ENCODE results near the gene DPP6.

DPP6 gene

GRCh38 chr7:154686305-154686704, 634.1 kb downstream of the DPP6 start:
- no peak for TF ChIP-seq FOXP2 (optimal IDR thresholded peaks at IDR 0.05; ENCODE audit: control extremely low read depth, extremely low read length, insufficient read depth)
- TF ChIP-seq POLR2AphosphoS5 (IDR thresholded peaks at IDR 0.05; ENCODE audit: borderline replicate concordance, low read depth, low read length) = no peak
- TF ChIP-seq EZH2 (IDR thresholded peaks at IDR 0.05) = no peak
- H3K4me3 ChIP-seq = no peak overlapping the region

DNA sequence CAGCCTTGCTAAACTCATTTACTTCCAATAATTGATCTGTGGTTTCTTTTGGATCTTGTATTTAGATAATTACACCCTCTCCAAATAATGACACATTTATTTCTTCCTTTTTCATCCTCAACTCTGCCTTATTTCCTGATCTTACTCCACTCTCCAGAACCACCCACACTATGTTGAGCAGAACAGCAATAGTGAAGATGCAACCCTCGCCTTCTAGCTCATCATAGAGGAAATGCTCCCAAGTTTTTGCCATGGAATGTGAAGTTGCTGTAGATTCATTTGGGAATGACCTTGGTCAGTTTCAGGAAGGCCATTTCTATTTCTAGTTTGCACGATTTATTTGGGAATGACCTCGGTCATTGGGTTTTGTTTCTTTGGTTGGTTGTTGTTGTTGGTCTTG, 636.8 kb downstream of the DPP6 start:
- no peak overlapping the region for H3K4me3 ChIP-seq
- no peak overlapping the region for H3K27ac ChIP-seq
- no peak for TF ChIP-seq FOXP2 (optimal IDR thresholded peaks at IDR 0.05; ENCODE audit: control extremely low read depth, extremely low read length, insufficient read depth)
- TF ChIP-seq POLR2AphosphoS5 (IDR thresholded peaks at IDR 0.05; ENCODE audit: borderline replicate concordance, low read depth, low read length) = no peak
- no peak for TF ChIP-seq EZH2 (IDR thresholded peaks at IDR 0.05)
- no peaks in the 10 kb centered on the region for H3K36me3 ChIP-seq (ENCODE audit: insufficient read depth, low read length)
- H3K9me3 ChIP-seq (ENCODE audit: low read depth, low read length) = no peaks in the 10 kb centered on the region
- no peak overlapping the region for H3K9ac ChIP-seq (ENCODE audit: insufficient read length)
- DNase-seq (ENCODE audit: low read depth, low spot score) = no peak

More at GRCh38 chr7:154686305-154686704, 634.1 kb downstream of the DPP6 start:
- Histone ChIP-seq H3K9ac (ENCODE audit: insufficient read length) (no peak overlapping the region), H3K27ac (no peak overlapping the region), H3K36me3 (ENCODE audit: insufficient read depth, low read length) (no peaks in the 10 kb centered on the region), H3K9me3 (ENCODE audit: low read depth, low read length) (no peaks in the 10 kb centered on the region)
- no peak for DNase-seq (ENCODE audit: low read depth, low spot score)

GRCh38 chr7:154690411-154690810, 638.2 kb downstream of the DPP6 start:
- Histone ChIP-seq H3K9ac (ENCODE audit: insufficient read length) (no peak overlapping the region), H3K9me3 (ENCODE audit: low read depth, low read length) (no peaks in the 10 kb centered on the region), H3K36me3 (ENCODE audit: insufficient read depth, low read length) (no peaks in the 10 kb centered on the region), H3K4me3 (no peak overlapping the region), H3K27ac (no peak overlapping the region)
- TF ChIP-seq POLR2AphosphoS5 (IDR thresholded peaks at IDR 0.05; ENCODE audit: borderline replicate concordance, low read depth, low read length) (no peak), EZH2 (IDR thresholded peaks at IDR 0.05) (no peak), FOXP2 (optimal IDR thresholded peaks at IDR 0.05; ENCODE audit: control extremely low read depth, extremely low read length, insufficient read depth) (no peak)
- DNase-seq (ENCODE audit: low read depth, low spot score) = no peak

DNA sequence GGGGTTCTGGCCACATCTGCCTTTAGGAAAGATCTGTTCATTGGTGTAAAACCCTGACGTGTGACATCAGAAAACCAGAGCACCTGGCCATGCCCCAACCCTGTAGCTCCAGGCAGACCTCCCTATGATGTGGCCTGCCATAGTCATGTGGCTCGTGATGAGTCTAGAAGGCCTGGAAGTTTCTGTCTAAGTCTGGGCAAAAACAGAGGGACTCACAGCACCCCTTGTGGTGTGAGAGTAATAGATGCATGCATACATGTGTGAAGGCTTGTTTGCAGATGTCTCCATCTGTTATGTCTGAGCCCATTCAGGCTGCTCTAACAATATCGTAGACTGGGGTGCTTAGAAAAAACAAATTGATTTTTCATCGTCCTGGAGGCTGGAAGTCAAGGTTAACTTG, 641.5 kb downstream of the DPP6 start:
- TF ChIP-seq EZH2 (IDR thresholded peaks at IDR 0.05) = no peak
- TF ChIP-seq FOXP2 (optimal IDR thresholded peaks at IDR 0.05; ENCODE audit: control extremely low read depth, extremely low read length, insufficient read depth) = no peak
- Histone ChIP-seq H3K27ac (no peak overlapping the region), H3K9ac (ENCODE audit: insufficient read length) (no peak overlapping the region), H3K4me3 (no peak overlapping the region), H3K9me3 (ENCODE audit: low read depth, low read length) (no peaks in the 10 kb centered on the region), H3K36me3 (ENCODE audit: insufficient read depth, low read length) (no peaks in the 10 kb centered on the region)
- DNase-seq (ENCODE audit: low read depth, low spot score) = no peak

GRCh38 chr7:154695836-154696235, 643.6 kb downstream of the DPP6 start:
- Histone ChIP-seq H3K9ac (ENCODE audit: insufficient read length) (no peak overlapping the region), H3K4me3 (no peak overlapping the region), H3K9me3 (ENCODE audit: low read depth, low read length) (no peaks in the 10 kb centered on the region), H3K27ac (no peak overlapping the region), H3K36me3 (ENCODE audit: insufficient read depth, low read length) (no peaks in the 10 kb centered on the region)
- no peak for DNase-seq (ENCODE audit: low read depth, low spot score)
- TF ChIP-seq EZH2 (IDR thresholded peaks at IDR 0.05) (no peak), FOXP2 (optimal IDR thresholded peaks at IDR 0.05; ENCODE audit: control extremely low read depth, extremely low read length, insufficient read depth) (no peak)

GRCh38 chr7:154696556-154696955, 644.4 kb downstream of the DPP6 start:
- Histone ChIP-seq H3K27ac (no peak overlapping the region), H3K4me3 (no peak overlapping the region), H3K9me3 (ENCODE audit: low read depth, low read length) (no peaks in the 10 kb centered on the region), H3K9ac (ENCODE audit: insufficient read length) (no peak overlapping the region), H3K36me3 (ENCODE audit: insufficient read depth, low read length) (no peaks in the 10 kb centered on the region)
- no peak for TF ChIP-seq FOXP2 (optimal IDR thresholded peaks at IDR 0.05; ENCODE audit: control extremely low read depth, extremely low read length, insufficient read depth)
- DNase-seq (ENCODE audit: low read depth, low spot score) = no peak

- no peak overlapping the region for H3K27ac ChIP-seq
- no peaks in the 10 kb centered on the region for H3K9me3 ChIP-seq (ENCODE audit: low read depth, low read length)
- TF ChIP-seq FOXP2 (optimal IDR thresholded peaks at IDR 0.05; ENCODE audit: control extremely low read depth, extremely low read length, insufficient read depth) (no peak), POLR2AphosphoS5 (IDR thresholded peaks at IDR 0.05; ENCODE audit: borderline replicate concordance, low read depth, low read length) (no peak), EZH2 (IDR thresholded peaks at IDR 0.05) (no peak)
- no peak overlapping the region for H3K4me3 ChIP-seq
- no peaks in the 10 kb centered on the region for H3K36me3 ChIP-seq (ENCODE audit: insufficient read depth, low read length)
- H3K9ac ChIP-seq (ENCODE audit: insufficient read length) = no peak overlapping the region
- no peak for DNase-seq (ENCODE audit: low read depth, low spot score)
Observed at GRCh38 chr7:154698726-154699291, 646.6 kb downstream of the DPP6 start.

- Histone ChIP-seq H3K36me3 (ENCODE audit: insufficient read depth, low read length) (no peaks in the 10 kb centered on the region), H3K9ac (ENCODE audit: insufficient read length) (no peak overlapping the region), H3K9me3 (ENCODE audit: low read depth, low read length) (no peaks in the 10 kb centered on the region), H3K27ac (no peak overlapping the region), H3K4me3 (no peak overlapping the region)
- DNase-seq (ENCODE audit: low read depth, low spot score) = no peak
- no peak for TF ChIP-seq FOXP2 (optimal IDR thresholded peaks at IDR 0.05; ENCODE audit: control extremely low read depth, extremely low read length, insufficient read depth)
- TF ChIP-seq POLR2AphosphoS5 (IDR thresholded peaks at IDR 0.05; ENCODE audit: borderline replicate concordance, low read depth, low read length) = no peak
- TF ChIP-seq EZH2 (IDR thresholded peaks at IDR 0.05) = no peak
Observed at GRCh38 chr7:154699417-154699816, 647.2 kb downstream of the DPP6 start.

DNA sequence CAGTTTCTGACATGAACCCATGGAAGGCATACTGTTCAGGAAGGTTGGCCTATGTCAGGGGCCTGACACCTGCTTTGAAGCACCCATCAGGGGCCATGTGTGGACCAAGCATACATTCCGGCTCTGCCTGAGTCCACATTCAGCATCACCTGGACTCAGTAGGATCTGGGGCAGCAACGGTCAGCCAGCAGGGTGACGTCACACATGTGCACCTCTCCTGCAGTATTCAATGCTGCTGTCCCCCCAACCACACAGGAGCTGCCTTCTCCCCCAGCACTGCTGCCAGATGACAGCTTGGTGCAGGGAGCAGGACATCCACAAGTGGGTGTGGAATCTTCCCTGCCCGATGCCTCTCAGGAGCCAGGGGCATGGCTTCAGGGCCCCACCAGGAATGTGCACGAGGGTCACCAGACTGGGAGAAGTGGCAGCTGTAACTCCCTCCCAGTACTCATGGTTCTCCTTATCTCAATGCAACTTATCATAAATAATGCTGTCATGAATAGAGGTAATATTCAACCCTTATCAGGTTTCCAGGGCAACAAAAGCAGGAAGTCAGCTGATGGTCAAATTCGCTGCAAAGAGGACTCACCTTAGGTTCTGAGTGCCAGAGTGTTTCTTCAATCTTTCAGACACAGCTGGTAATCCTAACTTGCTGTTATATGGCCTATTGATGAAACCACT, 657.8 kb downstream of the DPP6 start:
- Histone ChIP-seq H3K9ac (ENCODE audit: insufficient read length) (no peak overlapping the region), H3K27ac (no peak overlapping the region), H3K9me3 (ENCODE audit: low read depth, low read length) (no peaks in the 10 kb centered on the region), H3K4me3 (no peak overlapping the region), H3K36me3 (ENCODE audit: insufficient read depth, low read length) (no peaks in the 10 kb centered on the region)
- DNase-seq (ENCODE audit: low read depth, low spot score) = no peak
- no peak for TF ChIP-seq POLR2AphosphoS5 (IDR thresholded peaks at IDR 0.05; ENCODE audit: borderline replicate concordance, low read depth, low read length)
- TF ChIP-seq EZH2 (IDR thresholded peaks at IDR 0.05) = no peak
- TF ChIP-seq FOXP2 (optimal IDR thresholded peaks at IDR 0.05; ENCODE audit: control extremely low read depth, extremely low read length, insufficient read depth) = no peak
